Adrenal gland (tissue), 5 donors: Measurements from ENCODE around the gene STX2.

Experiments used
- CTCF ChIP-seq, 6 experiments: fragments of 450-650 bp in 4 of 6; fragments of 200-600 bp in 2 of 6; sonication (generic) in 1 of 6; IDR thresholded peaks; 1 replicate in 5 of 6; 2 replicates in 1 of 6; pipeline versions ENCODE4 v1.5.1 to v1.8.0; 2016 to 2021; ENCODE audit warnings: antibody characterized with exemption in 6 of 6, mild to moderate bottlenecking in 2 of 6, moderate library complexity in 1 of 6
- POLR2A ChIP-seq, 2 donors: fragments of 450-650 bp; IDR thresholded peaks; one replicate each; pipeline ENCODE4 v1.6.1; 2017; ENCODE audit warnings: antibody characterized with exemption in 2 of 2, mild to moderate bottlenecking in 2 of 2, moderate library complexity in 1 of 2
- donor health status: DM: no; HTN: no; CAD: no.

DNA sequence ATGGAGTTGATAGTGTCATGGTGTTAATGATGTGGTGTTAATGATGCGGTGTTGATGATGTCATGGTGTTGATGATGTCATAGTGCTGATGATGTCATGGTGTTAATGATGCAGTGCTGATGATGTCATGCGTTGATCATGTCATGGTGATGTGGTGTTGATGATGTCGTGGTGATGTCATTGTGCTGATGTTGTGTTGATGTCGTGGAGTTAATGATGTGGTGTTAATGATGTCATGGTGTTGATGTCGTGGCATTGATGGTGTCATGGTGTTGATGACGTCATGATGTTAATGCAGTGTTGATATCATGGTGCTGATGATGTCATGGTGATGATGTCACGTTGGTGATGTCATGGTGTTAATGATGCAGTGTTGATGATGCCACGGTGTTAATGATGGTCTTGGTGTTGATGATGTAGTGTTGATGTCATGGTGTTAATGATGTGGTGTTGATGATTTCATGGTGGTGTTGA, 73.8 kb downstream of the STX2 start:
- no peak for TF ChIP-seq POLR2A (IDR thresholded peaks at IDR 0.05)
- TF ChIP-seq CTCF (IDR thresholded peaks at IDR 0.05) = no peak
